Tibial nerve (tissue), 3 donors: ENCODE results near the gene KLRC1.

Source experiments
- POLR2A ChIP-seq, 2 donors: fragments of 450-650 bp; IDR thresholded peaks; one replicate each; pipeline ENCODE4 v1.6.1; 2017; ENCODE audit warnings: antibody characterized with exemption in 2 of 2, mild to moderate bottlenecking in 2 of 2, moderate library complexity in 2 of 2
- TF ChIP-seq, protein P1 (sequence below), 5 experiments: fragments of 200-600 bp in 3 of 5; fragments of 450-650 bp in 2 of 5; sonication (generic) in 3 of 5; IDR thresholded peaks; one replicate each; pipeline ENCODE4 v1.5.1; 2016 to 2019; ENCODE audit warnings: antibody characterized with exemption in 5 of 5, mild to moderate bottlenecking in 3 of 5, moderate library complexity in 2 of 5

DNA sequence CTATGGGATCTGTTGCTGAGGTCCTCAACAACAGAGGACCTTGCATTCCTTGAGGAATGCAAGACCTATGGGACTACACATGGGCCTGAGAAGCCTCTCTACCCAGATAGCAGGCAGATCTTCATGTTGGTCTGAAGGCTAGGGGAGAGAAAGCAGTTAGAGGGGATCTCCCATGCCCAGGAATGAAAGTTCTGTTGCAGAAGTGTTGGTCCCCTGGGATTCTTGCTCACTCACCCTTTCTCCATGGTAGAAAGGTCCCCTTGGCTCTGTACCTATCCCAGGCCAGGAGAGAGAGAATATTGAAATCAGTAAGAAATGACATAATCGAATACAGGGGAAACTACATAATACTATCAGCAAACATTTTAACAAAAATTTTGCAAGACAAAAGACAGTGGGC lies 16.5 kb upstream of the KLRC1 start:
- TF ChIP-seq, protein P1, sequence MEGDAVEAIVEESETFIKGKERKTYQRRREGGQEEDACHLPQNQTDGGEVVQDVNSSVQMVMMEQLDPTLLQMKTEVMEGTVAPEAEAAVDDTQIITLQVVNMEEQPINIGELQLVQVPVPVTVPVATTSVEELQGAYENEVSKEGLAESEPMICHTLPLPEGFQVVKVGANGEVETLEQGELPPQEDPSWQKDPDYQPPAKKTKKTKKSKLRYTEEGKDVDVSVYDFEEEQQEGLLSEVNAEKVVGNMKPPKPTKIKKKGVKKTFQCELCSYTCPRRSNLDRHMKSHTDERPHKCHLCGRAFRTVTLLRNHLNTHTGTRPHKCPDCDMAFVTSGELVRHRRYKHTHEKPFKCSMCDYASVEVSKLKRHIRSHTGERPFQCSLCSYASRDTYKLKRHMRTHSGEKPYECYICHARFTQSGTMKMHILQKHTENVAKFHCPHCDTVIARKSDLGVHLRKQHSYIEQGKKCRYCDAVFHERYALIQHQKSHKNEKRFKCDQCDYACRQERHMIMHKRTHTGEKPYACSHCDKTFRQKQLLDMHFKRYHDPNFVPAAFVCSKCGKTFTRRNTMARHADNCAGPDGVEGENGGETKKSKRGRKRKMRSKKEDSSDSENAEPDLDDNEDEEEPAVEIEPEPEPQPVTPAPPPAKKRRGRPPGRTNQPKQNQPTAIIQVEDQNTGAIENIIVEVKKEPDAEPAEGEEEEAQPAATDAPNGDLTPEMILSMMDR (IDR thresholded peaks at IDR 0.05) = no peak
- no peak for TF ChIP-seq POLR2A (IDR thresholded peaks at IDR 0.05)
